Testis (tissue), 2 donors: ENCODE results near the gene EHBP1.

Experiments used
- CTCF ChIP-seq, 3 experiments: fragments of 450-650 bp in 2 of 3; fragments of 200-600 bp in 1 of 3; sonication (generic) in 1 of 3; IDR thresholded peaks; one replicate each; pipeline ENCODE4 v1.5.1; 2016 to 2019; ENCODE audit warnings: antibody characterized with exemption in 3 of 3, mild to moderate bottlenecking in 2 of 3, moderate library complexity in 1 of 3
- POLR2A ChIP-seq: fragments of 450-650 bp; IDR thresholded peaks from one replicate; pipeline ENCODE4 v1.6.1; 2017; ENCODE audit warnings: antibody characterized with exemption, mild to moderate bottlenecking, moderate library complexity

GRCh38 chr2:63027220-63027619 lies 321.7 kb downstream of the EHBP1 start:
- TF ChIP-seq CTCF (IDR thresholded peaks at IDR 0.05) (no peak), POLR2A (no peak)
